Measurements from ENCODE around the gene MRC1. TPM values are rescaled to one million over a fixed set of nuclear protein-coding genes. Genes with fewer than 3 reads are reported as not detected.
A peak's percentile ranks its signal among the peaks of the same experiment; 100 is the strongest.

The MRC1 gene
- total and polyA plus RNA-seq, 2 donors (not counting 3 experiments of a cell fraction or from before 2014, with no cell fraction given), result 0.03 to 0.13 TPM

DNA sequence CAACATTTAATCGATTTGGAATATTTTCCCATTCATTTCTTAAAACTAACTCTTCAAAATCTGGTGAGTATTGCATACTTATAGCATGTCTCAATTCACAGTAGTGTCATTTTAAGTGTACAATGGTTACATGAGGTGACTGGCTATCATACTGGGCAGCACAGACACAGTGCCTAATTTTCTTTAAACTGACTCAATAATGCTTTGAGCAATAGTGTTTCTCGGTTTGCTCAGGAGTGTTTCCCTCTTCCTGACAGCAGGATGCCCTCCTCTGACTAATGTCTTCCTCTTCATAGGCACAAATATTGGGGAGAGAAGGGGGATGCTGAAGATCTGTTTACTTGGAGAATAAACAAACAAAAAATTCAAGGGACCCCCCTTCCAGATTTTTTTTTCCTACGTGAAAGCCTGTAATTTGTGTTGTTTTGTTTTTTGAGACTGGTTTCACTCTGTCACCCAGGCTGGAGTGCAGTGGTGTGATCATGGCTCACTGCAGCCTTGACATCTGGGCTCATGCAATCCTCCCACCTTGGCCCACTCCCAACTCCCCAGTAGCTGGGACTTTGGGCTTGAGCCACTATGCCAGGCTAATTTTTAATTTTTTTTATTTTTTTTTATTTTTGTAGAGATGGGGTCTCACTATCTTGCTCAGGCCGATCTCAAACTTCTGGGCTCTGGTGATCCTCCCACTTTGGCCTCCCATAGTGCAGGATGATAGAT lies 2.2 kb downstream of the MRC1 start:
- H3K4me1 ChIP-seq (ENCODE audit: control insufficient read depth, extremely low read depth, insufficient read depth, low read length), result peaks cover 14% of the 10 kb centered on the region
- ChIA-PET POLR2A (no interaction called here), CTCF (no interaction called here)
- no peak overlapping the region for H3K27ac ChIP-seq (ENCODE audit: insufficient read depth, low read depth, low read length)
- intact Hi-C loops (cut with micrococcal nuclease) (no loop called here), dilution Hi-C loops (cut with MboI; ENCODE audit: extremely low pct_ligation_motif_present, low sequenced_read_pairs) (no loop called here)
- H4K20me1 ChIP-seq (replicated peaks; ENCODE audit: control insufficient read depth, extremely low read depth, insufficient read depth, low read length), result no peaks in the 10 kb centered on the region
- H2AFZ ChIP-seq (ENCODE audit: low read depth, low read length), result no peak overlapping the region
- no peaks in the 10 kb centered on the region for H3K36me3 ChIP-seq (ENCODE audit: control insufficient read depth in 2 of 2, extremely low read depth in 1 of 2, insufficient read depth in 2 of 2, low read length in 2 of 2)
- H3K9me1 ChIP-seq (replicated peaks; ENCODE audit: control insufficient read depth, extremely low read depth, insufficient read depth, low read length), result no peaks in the 10 kb centered on the region
- H3K79me2 ChIP-seq (ENCODE audit: control insufficient read depth, insufficient read depth, low read length), result no peaks in the 10 kb centered on the region
- FAIRE-seq, result peak; percentile 21
- H3K9ac ChIP-seq (replicated peaks; ENCODE audit: extremely low read depth, insufficient read depth, low read length), result no peak overlapping the region
- H3K4me3 ChIP-seq (replicated peaks in 1 of 3; ENCODE audit: insufficient read depth in 1 of 3, low read depth in 1 of 3, low read length in 3 of 3), result no peak overlapping the region
- no TSS peak for BruUV-seq (replicated peaks)
- no peaks in the 10 kb centered on the region for H3K9me3 ChIP-seq (replicated peaks; ENCODE audit: control insufficient read depth, insufficient read depth, low read length)
- TF ChIP-seq, protein P1, sequence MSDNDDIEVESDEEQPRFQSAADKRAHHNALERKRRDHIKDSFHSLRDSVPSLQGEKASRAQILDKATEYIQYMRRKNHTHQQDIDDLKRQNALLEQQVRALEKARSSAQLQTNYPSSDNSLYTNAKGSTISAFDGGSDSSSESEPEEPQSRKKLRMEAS (IDR thresholded peaks at IDR 0.05; ENCODE audit: insufficient read depth, insufficient read length), result no peak
- TF ChIP-seq EZH2 (IDR thresholded peaks at IDR 0.05; ENCODE audit: borderline replicate concordance, low read depth, low read length, severe bottlenecking) (no peak), JUN (IDR thresholded peaks at IDR 0.05; ENCODE audit: borderline replicate concordance, insufficient read depth, insufficient read length, low read depth) (no peak), MYC (IDR thresholded peaks at IDR 0.05; ENCODE audit: low read depth, low read length) (no peak), POLR2A (IDR thresholded peaks at IDR 0.05; ENCODE audit: low read depth, low read length) (no peak), FOS (IDR thresholded peaks at IDR 0.05; ENCODE audit: borderline replicate concordance, insufficient read depth, low read length) (peak; percentile 36)
- H3K27me3 ChIP-seq (ENCODE audit: control insufficient read depth in 2 of 2, insufficient read depth in 2 of 2, low read length in 2 of 2), result no peaks in the 10 kb centered on the region
- peak; percentile 36 for DNase-seq (ENCODE audit: low read depth, low spot score)
- peak overlapping the region; percentile 38 for H3K4me2 ChIP-seq (ENCODE audit: insufficient read depth, low read length)

GRCh38 chr10:17814973-17815372 lies 5.8 kb downstream of the MRC1 start:
- no TSS peak for BruUV-seq (replicated peaks)
- dilution Hi-C loops (cut with MboI; ENCODE audit: extremely low pct_ligation_motif_present, low sequenced_read_pairs) (no loop called here), intact Hi-C loops (cut with micrococcal nuclease) (no loop called here)
- no peaks in the 10 kb centered on the region for H3K36me3 ChIP-seq (ENCODE audit: control insufficient read depth in 2 of 2, extremely low read depth in 1 of 2, insufficient read depth in 2 of 2, low read length in 2 of 2)
- TF ChIP-seq, protein P1 (IDR thresholded peaks at IDR 0.05; ENCODE audit: insufficient read depth, insufficient read length), result no peak
- TF ChIP-seq POLR2AphosphoS5 (IDR thresholded peaks at IDR 0.05; ENCODE audit: insufficient read depth, low read depth, low read length) (no peak), FOS (IDR thresholded peaks at IDR 0.05; ENCODE audit: borderline replicate concordance, insufficient read depth, low read length) (no peak), POLR2A (IDR thresholded peaks at IDR 0.05; ENCODE audit: low read depth, low read length) (no peak)
- H3K79me2 ChIP-seq (ENCODE audit: control insufficient read depth, insufficient read depth, low read length), result no peaks in the 10 kb centered on the region
- CTCF ChIA-PET, result interaction anchor here (0.8 to 1.5 kb wide), 3 partner anchors 11 to 58 kb away, joined by 3 to 4 read pairs (median 3); no protein-coding TSS in a partner anchor
- no peaks in the 10 kb centered on the region for H3K27me3 ChIP-seq (ENCODE audit: control insufficient read depth in 2 of 2, insufficient read depth in 2 of 2, low read length in 2 of 2)
- H3K4me2 ChIP-seq (ENCODE audit: insufficient read depth, low read length), result no peak overlapping the region
- H3K9me1 ChIP-seq (replicated peaks; ENCODE audit: control insufficient read depth, extremely low read depth, insufficient read depth, low read length), result no peaks in the 10 kb centered on the region
- H3K4me3 ChIP-seq (replicated peaks in 1 of 3; ENCODE audit: insufficient read depth in 1 of 3, low read depth in 1 of 3, low read length in 3 of 3), result no peak overlapping the region
- H3K27ac ChIP-seq (ENCODE audit: insufficient read depth, low read depth, low read length), result no peak overlapping the region
- H3K4me1 ChIP-seq (ENCODE audit: control insufficient read depth, extremely low read depth, insufficient read depth, low read length), result peaks cover 31% of the 10 kb centered on the region
- H3K9me3 ChIP-seq (replicated peaks; ENCODE audit: control insufficient read depth, insufficient read depth, low read length), result no peaks in the 10 kb centered on the region
- no peak for FAIRE-seq
- no peak for DNase-seq (ENCODE audit: low read depth, low spot score)
- H3K9ac ChIP-seq (replicated peaks; ENCODE audit: extremely low read depth, insufficient read depth, low read length), result no peak overlapping the region
- no peak overlapping the region for H2AFZ ChIP-seq (ENCODE audit: low read depth, low read length)
- POLR2A ChIA-PET, result no interaction called here
- no peaks in the 10 kb centered on the region for H4K20me1 ChIP-seq (replicated peaks; ENCODE audit: control insufficient read depth, extremely low read depth, insufficient read depth, low read length)
